ENCODE measurements around the gene GARIN3.

- TF ChIP-seq EZH2phosphoT487 (IDR thresholded peaks at IDR 0.05; ENCODE audit: borderline replicate concordance, low read depth) (no peak), GATA2 (CRISPR knock-in tag; IDR thresholded peaks at IDR 0.05) (no peak), CTCF (IDR thresholded peaks at IDR 0.05) (no peak), SIN3A (IDR thresholded peaks at IDR 0.05; ENCODE audit: borderline replicate concordance, low read depth, low read length) (no peak)
Measured at GRCh38 chr5:157172403-157172802, 6.3 kb upstream of the GARIN3 start.
